Fibroblast of villous mesenchyme (primary cell): Measurements from ENCODE around the gene TSPAN14. TPM values are rescaled to one million over a fixed set of nuclear protein-coding genes. Genes with fewer than 3 reads are reported as not detected.

ENCODE experiments used
- DNase-seq: peaks from one replicate; pipeline ENCODE4 v3.0.0-alpha.2; 2010; ENCODE audit warnings: low read depth
- H3K4me3 ChIP-seq: 2 replicates; pipeline ENCODE4 v1.5.1; 2011; ENCODE audit warnings: low read depth, mild to moderate bottlenecking, low read length
- total RNA-seq: library from RNA; depleted of rRNA; stranded (reverse); fragments of >200 nt; gene quantifications from 2 replicates; pipeline ENCODE4 v1.2.3, GENCODE V29; 2012
- TF ChIP-seq, protein P1 (sequence below): IDR thresholded peaks from 2 replicates; pipeline ENCODE4 v1.5.1; 2012; ENCODE audit warnings: low read depth, mild to moderate bottlenecking, low read length; ENCODE audit not compliant: insufficient read depth

TSPAN14 gene
- total RNA-seq, 1 donor = 51.4 TPM

DNA sequence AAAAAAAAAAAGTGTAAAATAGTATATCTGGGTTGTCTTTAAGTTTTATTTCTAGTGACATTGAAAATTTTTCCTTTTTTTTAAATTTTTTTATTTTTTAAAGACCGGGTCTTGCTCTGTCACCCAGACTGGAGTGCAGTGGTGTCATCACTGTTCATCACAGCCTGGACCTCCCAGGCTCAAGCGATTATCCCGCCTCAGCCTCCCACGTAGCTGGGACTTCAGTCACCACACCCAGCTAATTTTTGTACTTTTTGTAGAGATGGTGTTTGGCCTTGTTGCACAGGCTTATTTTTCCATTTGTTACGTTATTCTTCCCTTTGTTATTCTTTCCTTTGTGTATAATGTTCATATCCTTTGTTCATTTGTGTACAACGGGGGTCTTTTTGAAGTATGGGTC is 30.1 kb downstream of the TSPAN14 start:
- no peak for DNase-seq
- H3K4me3 ChIP-seq = no peak overlapping the region
- TF ChIP-seq, protein P1, sequence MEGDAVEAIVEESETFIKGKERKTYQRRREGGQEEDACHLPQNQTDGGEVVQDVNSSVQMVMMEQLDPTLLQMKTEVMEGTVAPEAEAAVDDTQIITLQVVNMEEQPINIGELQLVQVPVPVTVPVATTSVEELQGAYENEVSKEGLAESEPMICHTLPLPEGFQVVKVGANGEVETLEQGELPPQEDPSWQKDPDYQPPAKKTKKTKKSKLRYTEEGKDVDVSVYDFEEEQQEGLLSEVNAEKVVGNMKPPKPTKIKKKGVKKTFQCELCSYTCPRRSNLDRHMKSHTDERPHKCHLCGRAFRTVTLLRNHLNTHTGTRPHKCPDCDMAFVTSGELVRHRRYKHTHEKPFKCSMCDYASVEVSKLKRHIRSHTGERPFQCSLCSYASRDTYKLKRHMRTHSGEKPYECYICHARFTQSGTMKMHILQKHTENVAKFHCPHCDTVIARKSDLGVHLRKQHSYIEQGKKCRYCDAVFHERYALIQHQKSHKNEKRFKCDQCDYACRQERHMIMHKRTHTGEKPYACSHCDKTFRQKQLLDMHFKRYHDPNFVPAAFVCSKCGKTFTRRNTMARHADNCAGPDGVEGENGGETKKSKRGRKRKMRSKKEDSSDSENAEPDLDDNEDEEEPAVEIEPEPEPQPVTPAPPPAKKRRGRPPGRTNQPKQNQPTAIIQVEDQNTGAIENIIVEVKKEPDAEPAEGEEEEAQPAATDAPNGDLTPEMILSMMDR = no peak

DNA sequence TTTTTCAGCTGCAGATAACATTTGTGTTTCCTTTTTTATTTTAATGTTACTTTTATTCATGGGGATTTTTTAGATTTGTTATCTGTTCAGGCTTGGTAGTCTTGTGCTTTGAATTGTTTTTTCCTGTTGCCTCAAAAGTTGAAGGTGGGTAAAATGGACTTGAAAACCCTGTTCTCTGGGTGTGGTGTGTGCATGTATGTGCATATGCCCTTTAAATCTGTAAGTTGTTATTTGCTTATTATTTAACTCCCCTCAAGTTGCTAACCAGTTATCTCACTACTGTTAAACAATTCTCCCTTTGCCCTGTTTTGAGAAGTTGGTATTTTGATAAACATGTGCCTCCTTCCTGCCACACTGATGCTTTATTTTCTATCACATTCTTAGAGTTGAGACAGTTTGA is 30.6 kb downstream of the TSPAN14 start:
- TF ChIP-seq, protein P1 = no peak
- H3K4me3 ChIP-seq = no peak overlapping the region
- no peak for DNase-seq

DNA sequence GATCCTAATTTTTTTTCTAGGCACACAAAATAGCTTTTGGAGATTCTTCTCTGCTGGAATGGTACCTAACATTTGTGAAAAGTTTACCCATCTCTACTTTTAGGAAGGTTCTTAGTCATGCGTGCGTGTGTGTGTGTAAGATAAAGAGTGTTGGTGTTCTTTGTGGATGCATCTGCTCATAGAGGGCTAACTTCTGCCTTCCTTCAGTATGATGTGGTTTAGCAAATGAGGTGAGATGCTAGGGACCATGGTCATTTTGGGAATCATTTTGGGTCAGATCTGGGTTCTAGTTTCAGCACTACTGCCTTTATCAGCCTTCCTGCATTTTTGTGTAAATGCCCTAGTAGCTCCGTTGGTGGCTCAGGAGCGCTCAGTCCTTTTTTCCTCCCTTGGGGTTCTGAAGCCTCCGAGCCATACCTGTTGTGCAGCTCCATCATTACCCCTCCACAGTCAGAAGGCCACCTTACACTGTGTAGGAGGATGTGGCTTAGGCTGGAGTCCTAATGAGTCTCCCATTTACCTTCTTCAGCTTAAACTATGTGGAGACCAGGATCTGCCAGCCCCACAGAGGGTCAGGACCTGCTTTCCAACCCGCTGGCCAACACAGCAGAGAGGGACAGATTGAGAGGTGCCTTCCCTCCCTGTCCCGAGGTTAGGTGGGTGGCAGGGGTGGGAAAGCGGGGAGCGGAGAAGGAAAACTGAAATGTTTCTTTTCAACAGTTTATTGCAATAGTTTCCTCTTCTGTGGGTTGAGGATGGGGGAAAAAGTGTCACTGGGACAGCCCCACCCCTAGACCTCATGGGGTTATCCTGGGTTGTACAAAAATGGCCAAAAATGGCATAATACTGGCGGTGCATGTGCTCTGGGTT is 31.2 kb downstream of the TSPAN14 start:
- H3K4me3 ChIP-seq = no peak overlapping the region
- TF ChIP-seq, protein P1 = no peak
- DNase-seq = no peak

DNA sequence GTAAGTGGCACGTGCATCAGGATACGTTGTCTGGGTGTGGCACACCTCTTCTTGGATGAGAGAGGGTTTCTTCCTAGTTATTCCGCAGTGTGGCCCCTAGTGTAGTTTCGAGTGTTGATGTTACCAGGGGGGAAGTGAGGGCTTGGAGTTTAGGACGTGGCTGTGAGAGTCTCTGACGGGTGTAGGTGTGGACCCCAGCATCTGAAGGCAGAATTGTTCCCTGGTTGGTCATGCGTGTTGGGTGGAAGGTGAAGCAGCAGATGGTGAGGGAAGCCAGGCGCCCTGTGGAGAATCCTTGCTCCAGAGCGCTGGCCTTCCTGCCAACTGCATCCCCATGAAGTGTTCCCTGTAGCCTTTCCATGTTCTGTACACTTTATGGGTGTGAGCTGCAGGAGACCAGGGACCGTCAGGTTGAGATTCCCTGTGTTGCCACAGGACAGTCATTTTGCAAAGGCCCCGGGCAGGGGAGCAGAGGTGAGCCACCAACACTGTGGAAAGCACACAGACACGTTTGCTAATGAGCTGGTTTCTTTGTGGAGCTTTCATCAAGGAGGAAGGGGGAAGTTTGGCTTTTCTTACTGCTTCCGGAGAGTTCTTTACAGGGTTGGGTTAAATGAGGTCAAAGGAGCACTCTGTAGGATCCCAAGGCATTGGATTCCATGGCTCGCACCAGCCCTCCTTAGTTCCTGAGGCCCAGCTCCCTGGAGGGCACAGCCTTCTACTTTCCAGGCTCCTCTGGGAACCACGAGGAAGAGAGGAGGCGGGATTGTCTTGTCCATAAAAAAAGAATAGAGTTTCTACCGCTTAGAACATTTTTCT is 32.0 kb downstream of the TSPAN14 start:
- TF ChIP-seq, protein P1 = no peak
- H3K4me3 ChIP-seq = no peak overlapping the region
- DNase-seq = no peak

DNA sequence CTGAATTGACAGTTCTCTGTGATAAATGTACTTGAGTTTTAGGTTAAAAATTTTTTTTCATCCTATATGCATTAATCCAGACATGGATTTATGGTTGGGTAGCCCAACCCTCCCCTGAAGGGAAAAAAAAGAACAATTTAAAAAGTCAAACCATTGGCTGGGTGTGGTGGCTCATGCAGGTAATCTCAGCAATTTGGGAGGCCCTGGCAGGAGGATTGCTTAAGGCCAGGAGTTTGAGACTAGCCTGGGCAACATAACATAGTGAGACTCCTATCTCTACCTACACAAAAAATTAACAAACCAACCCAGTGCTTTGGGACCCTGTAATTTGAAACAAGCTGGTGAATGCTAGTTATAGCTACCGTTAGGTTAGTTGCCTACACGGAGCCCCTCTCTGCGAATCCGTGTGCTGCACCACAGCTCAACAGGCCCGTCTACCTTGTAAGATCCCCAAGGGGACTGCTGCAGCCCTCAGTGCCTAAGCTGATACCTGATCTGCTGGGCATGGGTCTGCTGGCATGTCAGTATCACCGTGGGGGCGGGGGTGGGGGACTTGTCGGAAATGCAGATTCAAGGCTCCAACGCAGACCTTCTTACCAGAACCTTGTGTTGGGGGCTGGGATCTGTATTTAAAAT is 32.8 kb downstream of the TSPAN14 start:
- no peak for DNase-seq
- no peak overlapping the region for H3K4me3 ChIP-seq
- TF ChIP-seq, protein P1 = no peak

DNA sequence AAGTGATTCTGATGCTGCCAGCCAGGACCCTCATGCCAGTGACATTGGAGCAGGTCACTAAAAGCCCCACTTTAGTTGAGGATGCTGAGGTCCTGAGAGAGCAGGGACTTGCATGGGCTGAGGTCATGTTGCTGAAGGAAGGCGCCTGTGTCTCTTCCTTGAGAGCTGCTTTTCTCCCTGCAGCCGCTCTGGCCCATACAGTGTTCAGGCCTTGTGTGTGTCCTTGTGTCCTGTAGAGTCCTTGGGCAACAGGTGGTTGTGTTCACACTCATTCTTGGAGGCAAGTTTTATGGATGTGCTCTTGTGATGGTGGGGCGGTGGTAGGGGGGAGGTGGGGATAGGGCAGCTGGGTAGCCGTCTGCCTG is 33.3 kb downstream of the TSPAN14 start:
- no peak for DNase-seq
- TF ChIP-seq, protein P1 = no peak
- no peak overlapping the region for H3K4me3 ChIP-seq
